Measurements from ENCODE around the gene MAP4K2. TPM values are rescaled to one million over a fixed set of nuclear protein-coding genes. Genes with fewer than 3 reads are reported as not detected.

The MAP4K2 gene
- total and polyA plus RNA-seq, 4 donors: 15.0 to 41.8 (median 23.8) TPM

- no peaks in the 10 kb centered on the region for H3K9me3 ChIP-seq (ENCODE audit: control insufficient read depth in 4 of 4, insufficient read depth in 3 of 4, low read length in 3 of 4)
- ATAC-seq (ENCODE audit: insufficient read depth, low FRiP score) (no peak), DNase-seq (no peak)
- no peak overlapping the region for H3K9ac ChIP-seq (ENCODE audit: insufficient read depth in 1 of 2, low read length in 2 of 2)
- no peak overlapping the region for H3K27ac ChIP-seq (ENCODE audit: low read depth in 1 of 2, low read length in 1 of 2)
- no peak overlapping the region for H3K4me3 ChIP-seq
- peaks cover 0 to 16% (median 0%) of the 10 kb centered on the region in 4 donors for H3K36me3 ChIP-seq (ENCODE audit: control insufficient read depth in 4 of 4, insufficient read depth in 4 of 4, low read length in 4 of 4)
- H3K27me3 ChIP-seq (ENCODE audit: control insufficient read depth in 3 of 3, insufficient read depth in 3 of 3, low read length in 2 of 3): peaks cover 0 to 15% (median 10%) of the 10 kb centered on the region in 3 donors
- WGBS, 2 donors: 90% methylated on average over 9 of the region's 9 CpGs
- H3K4me1 ChIP-seq (ENCODE audit: control insufficient read depth in 5 of 5, insufficient read depth in 5 of 5, low read length in 5 of 5): no peaks in the 10 kb centered on the region
- no peak for TF ChIP-seq CTCF (IDR thresholded peaks at IDR 0.05; ENCODE audit: control extremely low read depth, extremely low read depth)
Observed at GRCh38 chr11:64735725-64736259, 67.2 kb downstream of the MAP4K2 start.

Other genes with a start within 250 kb of the MAP4K2 start
- gene SLC22A11, start 247.3 kb downstream of the MAP4K2 start, total RNA-seq: not detected
- gene SLC22A11, start 247.3 kb downstream of the MAP4K2 start, polyA plus RNA-seq: under 1 TPM in 1 of 2 donors, not detected in 1; 0.08 TPM
- gene SLC22A12, start 212.0 kb downstream of the MAP4K2 start, total RNA-seq: not detected
- gene SLC22A12, start 212.0 kb downstream of the MAP4K2 start, polyA plus RNA-seq: not detected
- gene NRXN2, start 80.0 kb downstream of the MAP4K2 start, total RNA-seq: 1 to 10 TPM; 1.7 to 6.6 TPM
- gene NRXN2, start 80.0 kb downstream of the MAP4K2 start, polyA plus RNA-seq: under 1 TPM; 0.39 to 0.56 TPM
- gene RASGRP2, start 59.1 kb downstream of the MAP4K2 start, total RNA-seq: 10 to 100 TPM; 20.0 to 39.3 TPM
- 10 to 100 TPM; 22.2 to 46.4 TPM for gene RASGRP2, start 59.1 kb downstream of the MAP4K2 start, polyA plus RNA-seq
- gene PYGM, start 43.2 kb downstream of the MAP4K2 start, total RNA-seq: 1 to 10 TPM; 3.7 to 3.8 TPM
- 1 to 10 TPM; 1.2 TPM for gene PYGM, start 43.2 kb downstream of the MAP4K2 start, polyA plus RNA-seq
- gene SF1, start 24.7 kb downstream of the MAP4K2 start, total RNA-seq: 100 to 1,000 TPM; 196 to 213 TPM
- 10 to 100 TPM; 76.2 to 97.8 TPM for gene SF1, start 24.7 kb downstream of the MAP4K2 start, polyA plus RNA-seq
- gene MEN1, start 7.3 kb upstream of the MAP4K2 start, total RNA-seq: 10 to 100 TPM; 18.8 to 24.9 TPM
- gene MEN1, start 7.3 kb upstream of the MAP4K2 start, polyA plus RNA-seq: 10 to 100 TPM; 15.0 to 18.5 TPM
- gene CDC42BPG, start 41.4 kb upstream of the MAP4K2 start, total RNA-seq: 10 to 100 TPM; 11.2 to 23.5 TPM
- gene CDC42BPG, start 41.4 kb upstream of the MAP4K2 start, polyA plus RNA-seq: 1 to 10 TPM; 7.1 to 10.0 TPM
- gene EHD1, start 75.4 kb upstream of the MAP4K2 start, total RNA-seq: 100 to 1,000 TPM in 1 of 2 donors, 10 to 100 TPM in 1; 71.2 to 139 TPM
- gene EHD1, start 75.4 kb upstream of the MAP4K2 start, polyA plus RNA-seq: 100 to 1,000 TPM in 1 of 2 donors, 10 to 100 TPM in 1; 42.1 to 144 TPM
- gene ATG2A, start 114.0 kb upstream of the MAP4K2 start, total RNA-seq: 10 to 100 TPM; 17.4 to 32.5 TPM
- gene ATG2A, start 114.0 kb upstream of the MAP4K2 start, polyA plus RNA-seq: 10 to 100 TPM; 19.1 to 22.9 TPM
- gene PPP2R5B, start 121.5 kb upstream of the MAP4K2 start, total RNA-seq: 10 to 100 TPM in 1 of 2 donors, 1 to 10 TPM in 1; 9.8 to 27.8 TPM
- gene PPP2R5B, start 121.5 kb upstream of the MAP4K2 start, polyA plus RNA-seq: 10 to 100 TPM; 14.4 to 20.2 TPM
- gene GPHA2, start 132.7 kb upstream of the MAP4K2 start, total RNA-seq: not detected
- gene GPHA2, start 132.7 kb upstream of the MAP4K2 start, polyA plus RNA-seq: under 1 TPM in 1 of 2 donors, not detected in 1; 0.19 TPM
- under 1 TPM in 1 of 2 donors, not detected in 1; 0.55 TPM for gene MAJIN, start 168.9 kb upstream of the MAP4K2 start, total RNA-seq
- under 1 TPM; 0.24 to 0.39 TPM for gene MAJIN, start 168.9 kb upstream of the MAP4K2 start, polyA plus RNA-seq
- 1 to 10 TPM; 2.9 to 6.3 TPM for gene BATF2, start 193.8 kb upstream of the MAP4K2 start, total RNA-seq
- 1 to 10 TPM; 3.7 to 7.4 TPM for gene BATF2, start 193.8 kb upstream of the MAP4K2 start, polyA plus RNA-seq
- 10 to 100 TPM; 37.4 to 95.4 TPM for gene ARL2, start 210.9 kb upstream of the MAP4K2 start, total RNA-seq
- 100 to 1,000 TPM in 1 of 2 donors, 10 to 100 TPM in 1; 92.5 to 127 TPM for gene ARL2, start 210.9 kb upstream of the MAP4K2 start, polyA plus RNA-seq
- 10 to 100 TPM; 16.2 to 28.4 TPM for gene SNX15, start 224.2 kb upstream of the MAP4K2 start, total RNA-seq
- 10 to 100 TPM; 18.4 to 19.4 TPM for gene SNX15, start 224.2 kb upstream of the MAP4K2 start, polyA plus RNA-seq
- gene SAC3D1, start 238.0 kb upstream of the MAP4K2 start, total RNA-seq: 10 to 100 TPM in 1 of 2 donors, 1 to 10 TPM in 1; 5.1 to 17.6 TPM
- gene SAC3D1, start 238.0 kb upstream of the MAP4K2 start, polyA plus RNA-seq: 10 to 100 TPM; 12.7 to 15.9 TPM

All from lung (tissue), 12 donors.